Aorta (tissue), 5 donors: Measurements from ENCODE around the gene VPS52. TPM values are rescaled to one million over a fixed set of nuclear protein-coding genes. Genes with fewer than 3 reads are reported as not detected.
"Not testable (repeated sequence)": the region's sequence is repeated elsewhere in the genome, so short reads cannot be mapped to it uniquely, and the experiment has no call there.

ENCODE experiments used
- ATAC-seq: fragments of 200-7000 bp; cut with Tn5 transposase; one replicate; pipeline ENCODE4 v1.9.1; 2022; ENCODE audit warnings: moderate library complexity; ENCODE audit not compliant: low FRiP score
- DNase-seq, 2 donors: peaks; one replicate each; pipeline ENCODE4 v3.0.0-alpha.2; 2020
- H3K27ac ChIP-seq, 2 donors: one replicate each; pipeline ENCODE4 v1.5.1; 2013; ENCODE audit warnings: low read length in 2 of 2, mild to moderate bottlenecking in 2 of 2, moderate library complexity in 2 of 2, control low read depth in 1 of 2, inconsistent platforms in 1 of 2, low read depth in 1 of 2
- H3K27me3 ChIP-seq, 2 donors: one replicate each; pipeline ENCODE4 v1.6.1; 2013; ENCODE audit warnings: control low read depth in 1 of 2, low read length in 1 of 2, mild to moderate bottlenecking in 1 of 2, moderate library complexity in 1 of 2; ENCODE audit not compliant: insufficient read depth in 2 of 2, control insufficient read depth in 1 of 2
- H3K36me3 ChIP-seq, 2 donors: one replicate each; pipeline ENCODE4 v1.6.1; 2013; ENCODE audit warnings: control low read depth in 1 of 2, low read length in 1 of 2, mild to moderate bottlenecking in 1 of 2; ENCODE audit not compliant: insufficient read depth in 2 of 2, control insufficient read depth in 1 of 2
- H3K4me1 ChIP-seq, 2 donors: one replicate each; pipeline ENCODE4 v1.6.1; 2013; ENCODE audit warnings: low read length in 2 of 2, control low read depth in 1 of 2, mild to moderate bottlenecking in 1 of 2, moderate library complexity in 1 of 2; ENCODE audit not compliant: insufficient read depth in 2 of 2, control insufficient read depth in 1 of 2
- H3K4me3 ChIP-seq, 2 donors: one replicate each; pipeline ENCODE4 v1.5.1; 2013; ENCODE audit warnings: low read length in 2 of 2, control low read depth in 1 of 2, mild to moderate bottlenecking in 1 of 2
- H3K9me3 ChIP-seq: one replicate; pipeline ENCODE4 v1.6.1; 2013; ENCODE audit warnings: mild to moderate bottlenecking, low read length; ENCODE audit not compliant: control insufficient read depth
- whole genome bisulfite sequencing, 2 donors: extraction: QIAGEN DNeasy Blood & Tissue Kit; methylation state at CpG; one replicate each; pipeline ENCODE4 v1.1.7; 2013; 5-methylcytosine and 5-hydroxymethylcytosine counted together
- intact Hi-C, 2 donors: fragments of 100-400 bp; cut with DNase I; formaldehyde crosslinking; loops; one replicate each; pipeline versions ENCODE4 v1.14.2 to v1.15.0; 2022
- polyA plus RNA-seq, 2 donors: library from polyadenylated mRNA; stranded (reverse); fragments of 200-250 nt; gene quantifications; one replicate each; pipeline ENCODE4 v1.2.3, GENCODE V29; 2013
- total RNA-seq, 2 donors: library from RNA; stranded (reverse); fragmentation: NEBNext Ultra II Directional; extraction: Animal tissue kit (Norgen Biotek cat#: 25700); gene quantifications; one replicate each; pipeline ENCODE4 v1.2.1, GENCODE V29; 2021
- donor health status: healthy with polysubstance abuse.
- donor health status: Bipolar disorder and iron deficiency.
- donor health status: DM: no; HTN: no; CAD: no.
- donor health status: DM: no; HTN: no; CAD: no.
- donor health status: DM: yes; HTN: yes; CAD: no.

Gene VPS52
- total and polyA plus RNA-seq, 4 donors = 16.0 to 66.6 (median 41.8) TPM

GRCh38 chr6:33237741-33238140 is 33.9 kb downstream of the VPS52 start:
- no peak for DNase-seq
- Histone ChIP-seq H3K36me3 (no peaks in the 10 kb centered on the region), H3K4me1 (no peaks in the 10 kb centered on the region), H3K27ac (no peak overlapping the region), H3K9me3 (peaks cover 1% of the 10 kb centered on the region), H3K27me3 (peaks cover 0 to 2% of the 10 kb centered on the region in 2 donors), H3K4me3 (no peak overlapping the region)
- ATAC-seq = no peak
- WGBS, 2 donors = 71 to 72% methylated on average over 2 of the region's 2 CpGs
- intact Hi-C loops = no loop called here

GRCh38 chr6:33236852-33237251 is 34.8 kb downstream of the VPS52 start:
- 86 to 89% methylated on average over 6 of the region's 6 CpGs for WGBS, 2 donors
- no peak for ATAC-seq

GRCh38 chr6:33236328-33236727 is 35.3 kb downstream of the VPS52 start:
- H3K27me3 ChIP-seq = peaks cover 0 to 2% of the 10 kb centered on the region in 2 donors
- peaks cover 1% of the 10 kb centered on the region for H3K9me3 ChIP-seq
- no peak overlapping the region for H3K27ac ChIP-seq
- no peak overlapping the region for H3K4me3 ChIP-seq
- intact Hi-C loops = no loop called here
- no peaks in the 10 kb centered on the region for H3K4me1 ChIP-seq
- no peak for ATAC-seq
- DNase-seq = no peak
- no peaks in the 10 kb centered on the region for H3K36me3 ChIP-seq

More at GRCh38 chr6:33236852-33237251, 34.8 kb downstream of the VPS52 start:
- Histone ChIP-seq H3K4me3 (no peak overlapping the region), H3K27me3 (peaks cover 0 to 2% of the 10 kb centered on the region in 2 donors), H3K9me3 (peaks cover 1% of the 10 kb centered on the region), H3K36me3 (no peaks in the 10 kb centered on the region), H3K4me1 (no peaks in the 10 kb centered on the region), H3K27ac (no peak overlapping the region)
- intact Hi-C loops = no loop called here
- DNase-seq = no peak

GRCh38 chr6:33235221-33235634 is 36.4 kb downstream of the VPS52 start:
- DNase-seq (no peak), ATAC-seq (no peak)
- intact Hi-C loops = no loop called here
- Histone ChIP-seq H3K9me3 (peaks cover 1% of the 10 kb centered on the region), H3K4me3 (no peak overlapping the region), H3K4me1 (no peaks in the 10 kb centered on the region), H3K36me3 (no peaks in the 10 kb centered on the region), H3K27ac (no peak overlapping the region), H3K27me3 (peaks cover 0 to 2% of the 10 kb centered on the region in 2 donors)
- WGBS, 2 donors = 8 to 9% methylated on average over 6 of the region's 6 CpGs

GRCh38 chr6:33226503-33227120 is 45.1 kb downstream of the VPS52 start:
- WGBS, 2 donors = 39 to 44% methylated on average over 14 of the region's 14 CpGs
- H3K27me3 ChIP-seq, H3K4me3 ChIP-seq, H3K4me1 ChIP-seq, H3K36me3 ChIP-seq, H3K9me3 ChIP-seq, H3K27ac ChIP-seq, intact Hi-C loops, DNase-seq, ATAC-seq: not testable (repeated sequence)

GRCh38 chr6:33217681-33218080 is 54.0 kb downstream of the VPS52 start:
- no peaks in the 10 kb centered on the region for H3K27me3 ChIP-seq
- 71% methylated on average over 3 of the region's 3 CpGs for WGBS, 2 donors

GRCh38 chr6:33217246-33217645 is 54.4 kb downstream of the VPS52 start:
- intact Hi-C loops = no loop called here
- H3K9me3 ChIP-seq = no peaks in the 10 kb centered on the region
- no peak overlapping the region for H3K4me3 ChIP-seq
- no peaks in the 10 kb centered on the region for H3K4me1 ChIP-seq
- ATAC-seq = no peak
- DNase-seq = no peak
- H3K27me3 ChIP-seq = no peaks in the 10 kb centered on the region
- WGBS, 2 donors = 87 to 88% methylated on average over 6 of the region's 6 CpGs
- no peak overlapping the region for H3K27ac ChIP-seq
- H3K36me3 ChIP-seq = no peaks in the 10 kb centered on the region

More at GRCh38 chr6:33217681-33218080, 54.0 kb downstream of the VPS52 start:
- ATAC-seq (no peak), DNase-seq (no peak)
- H3K4me3 ChIP-seq = no peak overlapping the region
- H3K4me1 ChIP-seq = no peaks in the 10 kb centered on the region
- H3K9me3 ChIP-seq = no peaks in the 10 kb centered on the region
- intact Hi-C loops = no loop called here
- no peak overlapping the region for H3K27ac ChIP-seq
- H3K36me3 ChIP-seq = no peaks in the 10 kb centered on the region

- Histone ChIP-seq H3K4me3 (no peak overlapping the region), H3K4me1 (no peaks in the 10 kb centered on the region), H3K27me3 (no peaks in the 10 kb centered on the region), H3K36me3 (no peaks in the 10 kb centered on the region), H3K27ac (no peak overlapping the region), H3K9me3 (no peaks in the 10 kb centered on the region)
- ATAC-seq (no peak), DNase-seq (no peak)
- intact Hi-C loops = no loop called here
- 94 to 97% methylated on average over 4 of the region's 4 CpGs for WGBS, 2 donors
Measured at GRCh38 chr6:33216117-33216649, 55.5 kb downstream of the VPS52 start.
